ENCODE data around the gene AKAP8. TPM values are rescaled to one million over a fixed set of nuclear protein-coding genes. Genes with fewer than 3 reads are reported as not detected.
"Not testable (repeated sequence)": the region's sequence is repeated elsewhere in the genome, so short reads cannot be mapped to it uniquely, and the experiment has no call there.

AKAP8 gene
- total RNA-seq, 2 donors from 2014 or later: 38.3 to 44.3 TPM

- intact Hi-C loops (cut with DNase I, micrococcal nuclease); ATAC-seq; DNase-seq: not testable (repeated sequence)
These were observed 31.8 kb upstream of the AKAP8 start for GRCh38 chr19:15411351-15411750.

DNA sequence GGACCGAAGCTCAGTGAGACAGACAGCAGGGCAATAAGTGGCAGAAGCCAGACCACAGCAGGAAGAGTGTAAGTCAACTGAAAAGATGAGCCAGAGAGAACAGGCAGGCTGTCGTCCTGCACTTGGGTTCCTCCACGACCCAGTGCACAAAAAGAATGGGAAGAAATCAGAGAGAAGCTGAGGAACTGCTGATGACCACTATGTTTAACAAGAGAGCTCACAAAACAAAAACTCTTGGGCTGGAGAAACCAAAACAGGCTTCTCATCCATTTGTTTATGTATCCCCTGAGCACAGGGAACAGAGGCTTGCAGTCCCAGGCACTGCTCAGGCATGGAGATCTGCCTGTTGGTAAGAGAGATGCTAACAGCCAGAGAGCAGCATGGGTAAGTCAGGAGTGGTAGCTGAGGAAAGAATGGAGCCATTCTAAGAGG lies 25.2 kb upstream of the AKAP8 start:
- no peak for DNase-seq
- no peak for ATAC-seq
- intact Hi-C loops (cut with DNase I, micrococcal nuclease): no loop called here

DNA sequence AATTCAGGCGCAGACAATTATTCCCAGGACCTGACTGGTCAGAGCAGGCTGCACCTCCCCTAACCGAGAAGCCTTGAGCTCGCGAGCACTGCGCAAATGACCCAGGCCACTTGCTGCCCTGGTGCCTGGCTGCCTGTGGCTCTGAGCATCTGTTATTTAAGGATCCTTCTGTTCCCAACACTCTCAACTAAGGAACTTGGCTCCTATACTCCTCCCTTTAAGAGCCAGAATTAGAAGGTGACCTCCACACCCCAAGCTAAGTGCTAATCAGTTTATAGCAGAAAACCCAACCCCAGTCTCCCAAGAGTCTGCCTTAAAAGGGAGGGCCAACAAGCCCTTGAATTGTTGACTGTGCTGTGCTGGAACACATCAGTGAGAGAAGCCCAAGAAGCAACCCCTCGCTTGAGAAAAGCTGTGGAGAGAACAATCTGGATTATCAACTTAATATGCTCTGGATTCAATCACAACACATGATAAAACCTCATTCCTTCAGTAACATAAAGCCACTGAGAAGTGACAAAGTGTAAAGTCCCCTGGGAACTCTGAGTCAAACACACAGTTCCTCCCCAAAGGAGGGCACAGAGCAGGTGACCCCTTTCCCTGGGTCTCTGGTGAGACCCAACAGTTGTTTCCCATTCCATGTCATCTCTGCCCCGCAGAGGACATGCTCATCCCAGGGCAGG lies 24.7 kb upstream of the AKAP8 start:
- peak in 1 of 2 donors; percentile 45 for DNase-seq
- ATAC-seq: peak; percentile 14

DNA sequence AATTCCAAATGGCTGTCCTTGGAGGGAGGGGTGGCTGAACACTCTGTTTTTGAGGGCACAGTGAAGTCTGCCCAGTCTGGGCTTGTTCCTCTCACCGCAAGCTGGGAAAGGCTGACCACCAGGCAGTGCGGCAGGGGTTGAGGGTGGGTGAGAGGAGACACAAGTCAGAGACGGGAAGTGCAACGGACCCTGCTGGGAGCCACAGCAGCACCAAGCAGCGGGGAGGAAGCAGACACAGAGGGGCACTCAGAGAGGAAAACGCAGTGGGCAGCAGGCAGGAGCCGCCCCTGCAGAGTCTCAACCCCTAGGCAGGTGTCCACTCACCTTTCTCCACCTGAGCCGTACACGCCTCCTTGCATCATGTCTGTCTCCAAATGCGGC lies 23.6 kb upstream of the AKAP8 start:
- intact Hi-C loops (cut with DNase I, micrococcal nuclease): no loop called here
- ATAC-seq: no peak
- DNase-seq: no peak

More for the DNA sequence above, 24.7 kb upstream of the AKAP8 start:
- intact Hi-C loops (cut with DNase I, micrococcal nuclease): no loop called here

- DNase-seq (no peak), ATAC-seq (no peak)
- intact Hi-C loops (cut with DNase I, micrococcal nuclease): no loop called here
These were observed 23.0 kb upstream of the AKAP8 start for GRCh38 chr19:15402411-15403150.

DNA sequence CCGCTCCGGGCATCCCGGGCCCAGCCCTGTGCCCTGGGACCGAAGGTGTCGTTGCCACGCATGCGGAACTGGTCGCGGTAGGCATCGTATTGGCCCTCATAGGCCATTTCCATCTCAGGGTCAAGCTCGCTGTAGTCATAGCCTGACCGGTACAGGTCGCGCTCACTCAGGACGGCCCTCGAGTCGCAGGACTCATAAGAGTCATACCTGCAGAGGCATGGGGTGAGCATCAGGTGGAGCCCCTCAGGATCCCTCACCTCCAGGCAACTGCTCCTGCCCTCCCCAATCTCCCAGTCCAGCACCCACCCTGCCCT lies 21.8 kb upstream of the AKAP8 start:
- ATAC-seq (no peak), DNase-seq (no peak)
- intact Hi-C loops (cut with DNase I, micrococcal nuclease): no loop called here

GRCh38 chr19:15400521-15401396 lies 21.2 kb upstream of the AKAP8 start:
- intact Hi-C loops (cut with DNase I, micrococcal nuclease): no loop called here
- DNase-seq: no peak

DNA sequence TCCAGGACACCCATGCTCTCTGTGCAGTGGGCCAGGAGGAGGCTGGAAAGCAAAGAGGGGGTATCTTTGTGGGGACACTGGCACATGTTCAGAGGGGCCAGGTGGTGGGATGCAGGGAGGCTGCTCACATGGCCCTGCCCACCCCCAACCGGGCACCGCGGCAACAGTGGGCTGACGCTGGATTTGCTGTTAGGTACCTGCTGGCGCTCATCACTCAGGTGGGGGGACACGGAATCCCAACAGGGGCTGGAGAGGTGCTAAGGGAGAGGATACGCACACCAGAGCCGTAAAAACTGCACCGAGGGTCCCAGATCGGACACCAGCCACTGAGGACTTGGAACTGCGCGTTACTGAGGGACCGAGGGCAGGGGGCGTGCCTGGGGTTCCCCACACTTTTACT lies 20.0 kb upstream of the AKAP8 start:
- intact Hi-C loops (cut with DNase I, micrococcal nuclease): no loop called here

More at GRCh38 chr19:15400521-15401396, 21.2 kb upstream of the AKAP8 start:
- no peak for ATAC-seq

GRCh38 chr19:15399234-15399515 lies 19.6 kb upstream of the AKAP8 start:
- intact Hi-C loops (cut with DNase I, micrococcal nuclease): no loop called here
- ATAC-seq (peak; percentile 6), DNase-seq (no peak)

More for the DNA sequence above, 20.0 kb upstream of the AKAP8 start:
- ATAC-seq: no peak
- no peak for DNase-seq

DNA sequence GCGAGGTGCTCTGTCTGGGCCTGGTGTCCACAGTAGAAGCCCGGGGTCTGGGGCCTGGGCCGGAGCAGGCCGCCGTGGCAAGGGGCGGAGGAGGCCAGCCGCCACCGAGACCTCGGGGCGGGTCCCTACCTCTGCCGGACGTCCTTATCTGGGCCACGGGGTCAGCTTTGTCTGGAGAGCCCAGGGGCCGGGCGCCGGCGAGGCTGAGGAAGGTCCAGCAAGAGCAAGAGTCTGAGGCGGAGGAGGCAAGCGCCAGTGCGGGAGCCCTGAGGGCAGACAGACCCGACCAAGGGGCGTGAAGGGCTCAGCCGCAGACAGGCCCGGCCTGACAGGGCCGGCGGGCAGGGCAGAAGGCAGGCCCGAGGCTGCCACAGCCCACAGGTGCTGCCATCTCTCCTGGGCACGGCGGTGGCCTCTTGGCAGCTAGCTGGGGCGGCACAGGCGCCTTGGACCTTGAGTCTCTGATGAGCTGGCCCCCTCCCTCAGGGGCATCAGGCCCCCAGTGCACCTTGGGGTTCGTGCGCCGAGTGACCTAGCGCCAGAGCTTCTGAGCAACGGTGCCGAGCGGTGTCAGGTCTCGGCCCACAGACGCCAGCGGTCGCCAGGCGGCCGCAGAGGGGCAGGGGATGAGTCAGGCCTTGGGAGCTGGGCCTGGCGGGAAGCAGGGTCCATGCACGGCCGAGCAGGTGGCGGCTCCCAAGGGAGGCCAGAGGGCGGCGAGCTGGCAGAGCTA lies 19.1 kb upstream of the AKAP8 start:
- ATAC-seq (peak; percentile 14), DNase-seq (no peak)
- intact Hi-C loops (cut with DNase I, micrococcal nuclease): no loop called here

GRCh38 chr19:15397782-15398181 lies 18.2 kb upstream of the AKAP8 start:
- DNase-seq (no peak), ATAC-seq (no peak)
- intact Hi-C loops (cut with DNase I, micrococcal nuclease): no loop called here

DNA sequence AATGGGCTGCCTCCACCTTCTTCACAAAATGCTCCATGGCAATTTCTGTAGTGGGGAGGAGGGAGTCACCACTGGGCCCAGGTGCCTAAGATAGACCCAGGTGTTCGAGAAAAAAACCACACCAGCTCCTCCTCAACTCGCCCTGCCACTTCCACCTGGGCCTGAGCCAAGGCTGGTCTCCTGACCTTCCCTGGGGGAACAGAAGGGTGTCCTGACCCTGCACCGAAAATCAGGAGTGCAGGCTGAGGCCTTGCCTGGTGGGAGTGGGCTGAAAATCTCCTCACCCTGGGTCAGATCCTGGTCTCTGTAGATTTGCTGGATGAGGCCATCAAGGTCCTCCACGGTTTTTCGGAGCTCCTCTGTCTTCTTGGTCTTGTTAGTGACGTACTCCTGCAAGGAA lies 17.6 kb upstream of the AKAP8 start:
- no peak for ATAC-seq
- intact Hi-C loops (cut with DNase I, micrococcal nuclease): no loop called here
- DNase-seq: no peak

DNA sequence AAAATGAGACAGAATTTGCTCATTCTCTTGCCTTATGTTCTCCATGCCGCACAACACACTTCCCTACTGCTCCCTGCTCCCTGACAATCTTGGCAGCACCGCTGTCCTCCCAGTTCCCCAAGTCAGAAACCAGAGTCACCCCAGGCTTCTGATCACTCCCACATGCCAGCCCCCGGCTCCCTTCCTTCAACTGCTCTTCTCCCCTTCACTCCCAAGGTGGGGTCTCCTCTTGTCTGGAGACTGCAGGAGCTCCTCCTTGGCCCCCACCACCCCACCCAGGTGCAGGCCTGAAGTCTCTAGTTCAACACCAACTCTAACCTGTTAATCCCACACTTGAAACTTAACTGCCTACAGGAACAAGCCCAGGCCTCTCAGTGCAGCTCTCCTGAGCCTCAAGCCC lies 16.8 kb upstream of the AKAP8 start:
- no peak for DNase-seq
- no peak for ATAC-seq
- intact Hi-C loops (cut with DNase I, micrococcal nuclease): no loop called here

GRCh38 chr19:15395251-15395650 lies 15.7 kb upstream of the AKAP8 start:
- DNase-seq; intact Hi-C loops (cut with DNase I, micrococcal nuclease); ATAC-seq: not testable (repeated sequence)

DNA sequence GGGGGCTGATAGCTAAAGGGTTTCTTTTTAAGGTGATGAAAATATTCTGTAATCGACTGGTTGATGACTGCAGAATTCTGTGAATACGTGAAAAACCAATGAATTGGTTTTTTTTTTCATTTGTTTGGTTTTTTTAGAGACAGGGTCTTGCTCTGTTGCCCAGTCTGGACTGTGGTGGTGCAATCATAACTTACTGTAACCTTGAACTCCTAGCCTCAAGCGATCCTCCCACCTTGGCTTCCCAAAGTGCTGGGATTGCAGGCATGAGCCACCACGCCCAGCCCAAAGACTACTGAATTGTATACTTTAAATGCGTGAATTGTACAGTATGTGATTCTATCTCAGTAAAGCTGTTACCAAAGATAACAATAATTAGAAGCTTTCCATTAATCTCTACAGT lies 14.8 kb upstream of the AKAP8 start:
- ATAC-seq: no peak
- intact Hi-C loops (cut with DNase I, micrococcal nuclease): no loop called here
- DNase-seq: no peak

DNA sequence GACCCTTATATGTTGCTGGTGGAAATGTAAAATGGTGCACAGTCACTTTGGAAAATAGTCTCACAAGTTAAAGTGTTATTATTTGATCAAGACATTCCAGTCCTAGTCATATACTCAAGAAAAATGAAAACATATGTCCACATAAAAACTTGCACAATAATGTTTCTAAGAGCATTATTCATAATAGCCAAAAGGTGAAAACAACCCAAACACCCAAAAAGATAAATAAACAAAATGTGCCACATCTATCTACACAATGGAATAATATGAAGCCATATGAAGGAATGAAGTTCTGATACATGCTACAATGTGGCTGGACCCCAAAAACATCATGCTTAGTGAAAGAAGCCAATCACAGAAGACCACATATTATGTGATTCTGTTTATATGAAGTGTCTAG lies 14.4 kb upstream of the AKAP8 start:
- no peak for DNase-seq
- ATAC-seq: no peak
- intact Hi-C loops (cut with DNase I, micrococcal nuclease): no loop called here

GRCh38 chr19:15390814-15391213 lies 11.2 kb upstream of the AKAP8 start:
- DNase-seq (no peak), ATAC-seq (no peak)
- intact Hi-C loops (cut with DNase I, micrococcal nuclease): no loop called here

DNA sequence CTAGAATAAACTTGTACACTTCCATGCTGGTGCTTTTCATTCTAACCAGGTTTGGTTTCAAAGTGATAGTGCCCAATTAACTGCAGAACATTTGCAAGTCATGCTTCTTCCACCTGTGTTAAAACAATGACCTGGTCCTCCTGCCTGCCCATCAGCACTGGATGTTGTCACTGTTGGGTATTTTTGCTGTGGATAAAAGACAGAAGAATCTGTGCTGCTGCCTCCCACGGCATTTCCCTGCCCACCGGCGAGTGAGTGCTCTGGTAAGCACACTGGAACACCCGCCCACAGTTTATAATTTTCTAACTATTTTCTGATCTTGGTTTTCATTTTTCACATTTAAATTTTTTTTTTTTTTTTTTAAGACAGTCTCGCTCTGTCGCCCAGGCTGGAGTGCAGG lies 2.3 kb upstream of the AKAP8 start:
- DNase-seq (no peak), ATAC-seq (no peak)
- intact Hi-C loops (cut with DNase I, micrococcal nuclease): no loop called here

DNA sequence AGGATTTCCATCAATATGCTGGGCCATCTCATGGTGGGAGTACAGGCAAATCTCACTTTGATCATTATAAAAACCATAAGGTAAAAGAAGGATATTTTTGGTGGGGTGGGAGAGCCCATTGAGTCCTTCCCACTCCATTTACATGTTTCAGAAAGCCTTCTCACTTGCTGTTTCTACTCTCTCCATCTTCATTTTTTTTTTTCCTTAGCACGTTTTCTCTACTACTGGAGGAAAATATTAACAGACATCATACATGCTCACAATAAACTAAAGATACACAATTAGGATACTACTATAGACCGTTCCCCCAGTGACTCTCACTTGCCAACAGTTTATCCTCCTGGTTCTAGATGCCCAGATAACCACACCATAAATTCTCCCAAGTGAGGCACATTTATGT lies 1.8 kb upstream of the AKAP8 start:
- intact Hi-C loops (cut with DNase I, micrococcal nuclease): no loop called here
- no peak for DNase-seq
- ATAC-seq: no peak
